HL-60 (cell line): ENCODE measurements around the gene GASK1A.

Experiments used
- DNase-seq, 2 experiments: peaks; one replicate each; pipeline ENCODE4 v3.0.0-alpha.2; 2010 to 2020; ENCODE audit warnings: low read depth in 1 of 2, low spot score in 1 of 2
- H3K27ac ChIP-seq: fragments of 250-450 bp; sonication (Bioruptor Pico); replicated peaks from 2 replicates; pipeline ENCODE4 v1.5.1; 2020; ENCODE audit warnings: mild to moderate bottlenecking, moderate library complexity
- H3K27me3 ChIP-seq: fragments of 250-450 bp; sonication (Bioruptor Pico); 2 replicates; pipeline ENCODE4 v1.5.1; 2021; ENCODE audit warnings: mild to moderate bottlenecking, moderate library complexity; ENCODE audit not compliant: insufficient read depth, poor library complexity, severe bottlenecking
- H3K4me3 ChIP-seq: replicated peaks from 2 replicates; pipeline ENCODE4 v1.5.1; 2011; ENCODE audit warnings: mild to moderate bottlenecking, control low read depth, low read length; ENCODE audit not compliant: insufficient read depth
- CTCF ChIP-seq: IDR thresholded peaks from one replicate; pipeline ENCODE4 v1.5.1; 2011; ENCODE audit warnings: low read length, control low read depth, inconsistent platforms; ENCODE audit not compliant: insufficient read depth
- GABPA ChIP-seq: IDR thresholded peaks from 2 replicates; pipeline ENCODE4 v1.6.1; 2012; ENCODE audit warnings: low read depth
- POLR2AphosphoS5 ChIP-seq: IDR thresholded peaks from 2 replicates; pipeline ENCODE4 v1.6.1; 2012; ENCODE audit warnings: low read depth
- REST ChIP-seq: IDR thresholded peaks from 2 replicates; pipeline ENCODE4 v1.6.1; 2012; ENCODE audit warnings: low read depth; ENCODE audit not compliant: insufficient replicate concordance
- SPI1 ChIP-seq: IDR thresholded peaks from 2 replicates; pipeline ENCODE4 v1.6.1; 2012; ENCODE audit warnings: low read depth, mild to moderate bottlenecking, borderline replicate concordance

The GASK1A gene

GRCh38 chr3:43012174-43012573 lies 33.1 kb downstream of the GASK1A start:
- TF ChIP-seq GABPA: no peak; the same call in 1 of the 2 replicates
- no peak for TF ChIP-seq CTCF
- no peak for TF ChIP-seq REST
- TF ChIP-seq POLR2AphosphoS5: no peak
- TF ChIP-seq SPI1: no peak
- no peak overlapping the region for H3K27ac ChIP-seq
- H3K27me3 ChIP-seq: no peaks in the 10 kb centered on the region
- H3K4me3 ChIP-seq: no peak overlapping the region
- no peak for DNase-seq

GRCh38 chr3:43013256-43013655 lies 34.1 kb downstream of the GASK1A start:
- no peak overlapping the region for H3K4me3 ChIP-seq
- H3K27me3 ChIP-seq: no peaks in the 10 kb centered on the region
- TF ChIP-seq SPI1 (no peak), CTCF (no peak), POLR2AphosphoS5 (no peak), REST (no peak), GABPA (no peak)
- no peak for DNase-seq
- H3K27ac ChIP-seq: peak overlapping the region; percentile 51

- no peak overlapping the region for H3K4me3 ChIP-seq
- no peak for TF ChIP-seq REST
- TF ChIP-seq GABPA: peak; percentile 58
Observed at GRCh38 chr3:43013743-43014155, 34.6 kb downstream of the GASK1A start.

GRCh38 chr3:43014241-43014640 lies 35.1 kb downstream of the GASK1A start:
- no peak for TF ChIP-seq SPI1
- no peak for TF ChIP-seq REST
- TF ChIP-seq CTCF: no peak
- no peak for TF ChIP-seq POLR2AphosphoS5
- TF ChIP-seq GABPA: no peak
- Histone ChIP-seq H3K27ac (peak overlapping the region; percentile 51), H3K4me3 (no peak overlapping the region), H3K27me3 (no peaks in the 10 kb centered on the region)
- DNase-seq: no peak

More at GRCh38 chr3:43013743-43014155, 34.6 kb downstream of the GASK1A start:
- Histone ChIP-seq H3K27me3 (no peaks in the 10 kb centered on the region), H3K27ac (peak overlapping the region; percentile 51)
- DNase-seq: peak in 1 of 2 experiments; percentile 26
